Measurements from ENCODE around the gene GLIS1. TPM values are rescaled to one million over a fixed set of nuclear protein-coding genes. Genes with fewer than 3 reads are reported as not detected.

GLIS1 gene
- total RNA-seq, 2 donors from 2014 or later, result 2.6 TPM; not detected in 1

GRCh38 chr1:53592521-53592982 is 146.4 kb downstream of the GLIS1 start:
- Histone ChIP-seq H3K9me3 (no peaks in the 10 kb centered on the region), H3K27ac (no peak overlapping the region), H3K27me3 (replicated peaks; ENCODE audit: insufficient read depth) (no peaks in the 10 kb centered on the region), H3K36me3 (no peaks in the 10 kb centered on the region), H3K4me3 (no peak overlapping the region), H3K4me1 (ENCODE audit: control insufficient read depth in 1 of 2, low read depth in 2 of 2) (no peaks in the 10 kb centered on the region)
- DNase-seq (ENCODE audit: low spot score), result no peak
- no peak for ATAC-seq (ENCODE audit: insufficient number of reproducible peaks, low FRiP score, low read depth)
- no peak for TF ChIP-seq CTCF (IDR thresholded peaks at IDR 0.05)

- ATAC-seq (ENCODE audit: insufficient number of reproducible peaks, low FRiP score, low read depth) (no peak), DNase-seq (ENCODE audit: low spot score) (no peak)
- Histone ChIP-seq H3K27ac (no peak overlapping the region), H3K9me3 (no peaks in the 10 kb centered on the region), H3K27me3 (replicated peaks; ENCODE audit: insufficient read depth) (no peaks in the 10 kb centered on the region), H3K36me3 (no peaks in the 10 kb centered on the region), H3K4me3 (no peak overlapping the region), H3K4me1 (ENCODE audit: control insufficient read depth in 1 of 2, low read depth in 2 of 2) (no peaks in the 10 kb centered on the region)
- no peak for TF ChIP-seq CTCF (IDR thresholded peaks at IDR 0.05)
Measured at GRCh38 chr1:53591924-53592323, 147.0 kb downstream of the GLIS1 start.

- Histone ChIP-seq H3K4me3 (no peak overlapping the region), H3K36me3 (no peaks in the 10 kb centered on the region), H3K27ac (no peak overlapping the region), H3K27me3 (replicated peaks; ENCODE audit: insufficient read depth) (no peaks in the 10 kb centered on the region), H3K9me3 (no peaks in the 10 kb centered on the region), H3K4me1 (ENCODE audit: control insufficient read depth in 1 of 2, low read depth in 2 of 2) (no peaks in the 10 kb centered on the region)
- no peak for ATAC-seq (ENCODE audit: insufficient number of reproducible peaks, low FRiP score, low read depth)
- no peak for DNase-seq (ENCODE audit: low spot score)
- no peak for TF ChIP-seq CTCF (IDR thresholded peaks at IDR 0.05)
Measured at GRCh38 chr1:53590531-53591515, 148.1 kb downstream of the GLIS1 start.

- no peak overlapping the region for H3K27ac ChIP-seq
- ATAC-seq (ENCODE audit: insufficient number of reproducible peaks, low FRiP score, low read depth), result no peak
- no peak for DNase-seq (ENCODE audit: low spot score)
Measured at GRCh38 chr1:53590104-53590503, 148.9 kb downstream of the GLIS1 start.

More at GRCh38 chr1:53590104-53590503, 148.9 kb downstream of the GLIS1 start:
- H3K4me1 ChIP-seq (ENCODE audit: control insufficient read depth in 1 of 2, low read depth in 2 of 2), result no peaks in the 10 kb centered on the region
- TF ChIP-seq CTCF (IDR thresholded peaks at IDR 0.05), result no peak
- no peak overlapping the region for H3K4me3 ChIP-seq
- no peaks in the 10 kb centered on the region for H3K36me3 ChIP-seq
- H3K27me3 ChIP-seq (replicated peaks; ENCODE audit: insufficient read depth), result no peaks in the 10 kb centered on the region
- H3K9me3 ChIP-seq, result no peaks in the 10 kb centered on the region

All from thoracic aorta (tissue), 2 donors.